Panc1 (cell line): ENCODE results near the gene HSPA1L.

Experiments used
- CTCF ChIP-seq: fragments of 450-650 bp; IDR thresholded peaks from 2 replicates; pipeline ENCODE4 v1.5.1; 2017; ENCODE audit warnings: mild to moderate bottlenecking
- POLR2AphosphoS5 ChIP-seq: IDR thresholded peaks from 2 replicates; pipeline ENCODE4 v1.6.1; 2012; ENCODE audit warnings: mild to moderate bottlenecking, low read depth, low read length, moderate library complexity
- SIN3A ChIP-seq: IDR thresholded peaks from 2 replicates; pipeline ENCODE4 v1.6.1; 2012; ENCODE audit warnings: low read depth, mild to moderate bottlenecking, low read length, moderate library complexity, borderline replicate concordance; ENCODE audit not compliant: insufficient read depth

GRCh38 chr6:31811645-31812044 lies 3.4 kb downstream of the HSPA1L start:
- no peak for TF ChIP-seq POLR2AphosphoS5
- TF ChIP-seq CTCF = no peak
- no peak for TF ChIP-seq SIN3A
